Stimulated activated CD8-positive, alpha-beta memory T cell treated with anti-CD3 and anti-CD28 coated beads, Interleukin-7, amount 100 ng/mL, for 1 hour (primary cell): ENCODE results near the gene TBC1D3L.
"Not testable (repeated sequence)": the region's sequence is repeated elsewhere in the genome, so short reads cannot be mapped to it uniquely, and the experiment has no call there.

Experiments
- DNase-seq, 2 donors: peaks; one replicate each; pipeline ENCODE4 v3.0.0-alpha.2; 2020; ENCODE audit warnings: low read depth in 2 of 2

The TBC1D3L gene

DNA sequence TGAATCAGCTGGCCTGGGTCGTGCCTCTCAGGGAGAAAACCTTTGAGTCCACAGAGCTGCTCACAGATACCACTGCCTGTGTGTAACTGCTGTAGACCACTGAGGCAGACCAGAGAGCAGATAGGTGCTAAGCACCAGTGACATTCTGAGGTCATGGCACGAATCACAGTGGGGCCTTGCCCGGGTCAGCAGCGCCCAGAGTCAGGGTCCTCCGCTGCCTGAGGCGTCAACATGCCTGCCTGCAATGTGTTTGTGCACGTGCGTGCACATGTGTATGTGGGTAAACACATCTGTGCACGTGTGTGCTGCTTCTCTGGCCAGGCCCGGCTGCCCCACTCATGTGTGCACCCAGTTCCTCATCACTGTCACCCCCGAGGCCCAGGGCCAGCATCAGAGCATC, at the start of gene TBC1D3L:
TBC1D3L (minus strand) TSS at position 101 of the 400 bp plus-strand sequence. CDS start 1,540 bp downstream, outside the sequence.
- not testable (repeated sequence) for DNase-seq

DNA sequence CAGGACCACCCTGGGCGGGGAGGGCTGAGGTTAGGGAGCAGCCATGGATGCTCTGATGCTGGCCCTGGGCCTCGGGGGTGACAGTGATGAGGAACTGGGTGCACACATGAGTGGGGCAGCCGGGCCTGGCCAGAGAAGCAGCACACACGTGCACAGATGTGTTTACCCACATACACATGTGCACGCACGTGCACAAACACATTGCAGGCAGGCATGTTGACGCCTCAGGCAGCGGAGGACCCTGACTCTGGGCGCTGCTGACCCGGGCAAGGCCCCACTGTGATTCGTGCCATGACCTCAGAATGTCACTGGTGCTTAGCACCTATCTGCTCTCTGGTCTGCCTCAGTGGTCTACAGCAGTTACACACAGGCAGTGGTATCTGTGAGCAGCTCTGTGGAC, 14.8 kb upstream of the TBC1D3L start, which contains the start of gene TBC1D3D:
TBC1D3D (plus strand) TSS at position 301 of the 400 bp plus-strand sequence. CDS start 1,585 bp downstream, outside the sequence.
- not testable (repeated sequence) for DNase-seq
